Measurements from ENCODE around the gene DHRS12. TPM values are rescaled to one million over a fixed set of nuclear protein-coding genes. Genes with fewer than 3 reads are reported as not detected.
"Not testable (repeated sequence)": the region's sequence is repeated elsewhere in the genome, so short reads cannot be mapped to it uniquely, and the experiment has no call there.

The DHRS12 gene
- total RNA-seq, 1 donor = 3.3 TPM

GRCh38 chr13:51826606-51827005, 22.6 kb upstream of the DHRS12 start:
- peaks cover 46% of the 10 kb centered on the region for H3K27me3 ChIP-seq (ENCODE audit: insufficient read depth, low read length)
- H3K4me1 ChIP-seq (ENCODE audit: insufficient read depth, low read length) = no peaks in the 10 kb centered on the region
- H3K4me2 ChIP-seq (ENCODE audit: insufficient read depth, low read length) = no peak overlapping the region
- H3K9me3 ChIP-seq (ENCODE audit: low read depth, low read length) = no peaks in the 10 kb centered on the region
- no peaks in the 10 kb centered on the region for H3K79me2 ChIP-seq (ENCODE audit: insufficient read depth, low read length)
- no peaks in the 10 kb centered on the region for H3K36me3 ChIP-seq (ENCODE audit: insufficient read depth, low read length)
- H4K20me1 ChIP-seq (ENCODE audit: insufficient read depth, low read length) = no peaks in the 10 kb centered on the region
- H3K4me3 ChIP-seq (ENCODE audit: insufficient read depth, low read length) = no peak overlapping the region
- TF ChIP-seq CTCF (IDR thresholded peaks at IDR 0.05; ENCODE audit: extremely low read depth, low read depth, low read length) = no peak
- no peak overlapping the region for H3K27ac ChIP-seq (ENCODE audit: low read depth, low read length)
- H2AFZ ChIP-seq (ENCODE audit: low read length) = no peak overlapping the region
- no peak for DNase-seq (ENCODE audit: insufficient read length, low spot score, missing footprints)

DNA sequence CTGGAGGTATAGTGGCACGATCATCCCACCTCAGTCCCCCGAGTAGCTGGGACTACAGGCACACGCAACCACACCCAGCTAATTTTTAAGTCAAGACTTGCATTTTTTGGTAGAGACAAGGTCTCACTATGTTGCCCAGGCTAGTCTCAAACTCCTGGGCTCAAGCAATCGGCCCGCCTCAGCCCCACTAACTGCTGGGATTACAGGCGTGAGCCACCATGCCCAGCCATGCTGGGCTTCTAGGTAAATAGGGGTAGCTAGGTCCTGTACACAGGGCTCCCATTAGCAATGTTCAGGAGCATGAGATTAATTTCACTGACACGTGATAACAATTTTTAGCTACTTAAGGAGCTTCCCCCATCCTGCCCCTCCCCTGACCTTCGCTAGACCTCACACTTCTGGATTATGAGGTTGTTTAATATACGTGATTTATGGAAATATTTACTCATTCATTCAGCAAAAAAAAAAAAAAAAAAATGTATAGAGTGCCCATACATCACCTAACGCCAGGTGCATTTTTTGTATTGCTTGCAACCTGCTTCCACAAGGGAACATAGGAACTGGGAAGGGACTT, 21.8 kb upstream of the DHRS12 start:
- TF ChIP-seq CTCF (IDR thresholded peaks at IDR 0.05; ENCODE audit: extremely low read depth, low read depth, low read length) = no peak
- no peaks in the 10 kb centered on the region for H3K36me3 ChIP-seq (ENCODE audit: insufficient read depth, low read length)
- no peak for DNase-seq (ENCODE audit: insufficient read length, low spot score, missing footprints)

DNA sequence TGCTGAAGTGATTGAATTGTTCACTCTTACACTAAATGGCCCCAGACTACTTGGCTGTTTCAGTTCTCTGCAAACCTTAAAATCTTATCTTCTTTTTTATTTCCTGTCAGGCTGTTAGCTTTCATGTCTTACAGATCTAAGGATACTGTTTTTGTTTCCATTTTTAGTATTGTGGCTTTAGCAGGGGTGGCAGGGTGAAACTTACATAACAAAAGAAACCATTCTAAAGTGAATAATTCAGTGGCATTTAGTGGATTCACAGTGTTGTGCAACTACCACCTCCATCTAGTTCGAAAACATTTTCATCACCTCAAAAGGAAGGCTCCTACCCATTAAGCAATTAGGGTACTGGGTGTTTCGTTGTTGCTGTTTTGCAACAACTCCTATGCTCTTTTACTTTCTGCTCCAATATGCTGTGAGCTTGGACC, 21.2 kb upstream of the DHRS12 start:
- Histone ChIP-seq H4K20me1 (ENCODE audit: insufficient read depth, low read length) (no peaks in the 10 kb centered on the region), H3K4me1 (ENCODE audit: insufficient read depth, low read length) (no peaks in the 10 kb centered on the region), H3K9me3 (ENCODE audit: low read depth, low read length) (no peaks in the 10 kb centered on the region), H3K36me3 (ENCODE audit: insufficient read depth, low read length) (no peaks in the 10 kb centered on the region), H3K27ac (ENCODE audit: low read depth, low read length) (no peak overlapping the region), H3K27me3 (ENCODE audit: insufficient read depth, low read length) (peaks cover 56% of the 10 kb centered on the region), H3K4me2 (ENCODE audit: insufficient read depth, low read length) (no peak overlapping the region), H3K4me3 (ENCODE audit: insufficient read depth, low read length) (no peak overlapping the region), H2AFZ (ENCODE audit: low read length) (no peak overlapping the region), H3K79me2 (ENCODE audit: insufficient read depth, low read length) (no peaks in the 10 kb centered on the region)
- DNase-seq (ENCODE audit: insufficient read length, low spot score, missing footprints) = no peak
- no peak for TF ChIP-seq CTCF (IDR thresholded peaks at IDR 0.05; ENCODE audit: extremely low read depth, low read depth, low read length)

More for the DNA sequence above, 21.8 kb upstream of the DHRS12 start:
- peaks cover 51% of the 10 kb centered on the region for H3K27me3 ChIP-seq (ENCODE audit: insufficient read depth, low read length)
- no peak overlapping the region for H2AFZ ChIP-seq (ENCODE audit: low read length)
- no peaks in the 10 kb centered on the region for H4K20me1 ChIP-seq (ENCODE audit: insufficient read depth, low read length)
- H3K27ac ChIP-seq (ENCODE audit: low read depth, low read length) = no peak overlapping the region
- H3K4me1 ChIP-seq (ENCODE audit: insufficient read depth, low read length) = no peaks in the 10 kb centered on the region
- no peaks in the 10 kb centered on the region for H3K9me3 ChIP-seq (ENCODE audit: low read depth, low read length)
- no peaks in the 10 kb centered on the region for H3K79me2 ChIP-seq (ENCODE audit: insufficient read depth, low read length)
- no peak overlapping the region for H3K4me3 ChIP-seq (ENCODE audit: insufficient read depth, low read length)
- H3K4me2 ChIP-seq (ENCODE audit: insufficient read depth, low read length) = no peak overlapping the region

DNA sequence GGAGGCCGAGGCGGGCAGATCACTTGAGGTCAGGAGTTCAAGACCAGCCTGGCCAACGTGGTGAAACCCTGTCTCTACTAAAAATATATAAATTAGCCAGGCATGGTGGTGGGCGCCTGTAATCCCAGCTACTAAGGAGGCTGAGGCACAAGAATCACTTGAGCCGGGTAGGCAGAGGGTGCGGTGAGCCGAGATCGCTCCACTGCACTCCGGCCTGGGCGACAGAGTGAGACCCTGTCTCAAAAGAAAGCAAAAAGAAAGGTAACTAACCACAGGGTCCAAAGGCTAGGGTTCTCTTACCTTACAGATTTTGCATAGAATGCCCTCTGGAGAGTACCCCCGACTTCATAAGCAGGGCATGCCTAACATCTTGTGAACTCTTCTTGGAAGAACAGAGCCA, 20.7 kb upstream of the DHRS12 start:
- not testable (repeated sequence) for H3K79me2 ChIP-seq (ENCODE audit: insufficient read depth, low read length); H3K4me2 ChIP-seq (ENCODE audit: insufficient read depth, low read length); H3K36me3 ChIP-seq (ENCODE audit: insufficient read depth, low read length); H3K4me3 ChIP-seq (ENCODE audit: insufficient read depth, low read length); H3K9me3 ChIP-seq (ENCODE audit: low read depth, low read length); H2AFZ ChIP-seq (ENCODE audit: low read length); H4K20me1 ChIP-seq (ENCODE audit: insufficient read depth, low read length); DNase-seq (ENCODE audit: insufficient read length, low spot score, missing footprints); H3K4me1 ChIP-seq (ENCODE audit: insufficient read depth, low read length); H3K27ac ChIP-seq (ENCODE audit: low read depth, low read length)
- H3K27me3 ChIP-seq (ENCODE audit: insufficient read depth, low read length) = peaks cover 57% of the 10 kb centered on the region

Data from osteoblast (primary cell).